T-helper 22 cell (primary cell): ENCODE data around the gene TMED6.
A peak's percentile ranks its signal among the peaks of the same experiment; 100 is the strongest.

Experiments
- DNase-seq: peaks from one replicate; pipeline ENCODE4 v3.0.0-alpha.2; 2020; ENCODE audit warnings: low read depth

TMED6 gene

DNA sequence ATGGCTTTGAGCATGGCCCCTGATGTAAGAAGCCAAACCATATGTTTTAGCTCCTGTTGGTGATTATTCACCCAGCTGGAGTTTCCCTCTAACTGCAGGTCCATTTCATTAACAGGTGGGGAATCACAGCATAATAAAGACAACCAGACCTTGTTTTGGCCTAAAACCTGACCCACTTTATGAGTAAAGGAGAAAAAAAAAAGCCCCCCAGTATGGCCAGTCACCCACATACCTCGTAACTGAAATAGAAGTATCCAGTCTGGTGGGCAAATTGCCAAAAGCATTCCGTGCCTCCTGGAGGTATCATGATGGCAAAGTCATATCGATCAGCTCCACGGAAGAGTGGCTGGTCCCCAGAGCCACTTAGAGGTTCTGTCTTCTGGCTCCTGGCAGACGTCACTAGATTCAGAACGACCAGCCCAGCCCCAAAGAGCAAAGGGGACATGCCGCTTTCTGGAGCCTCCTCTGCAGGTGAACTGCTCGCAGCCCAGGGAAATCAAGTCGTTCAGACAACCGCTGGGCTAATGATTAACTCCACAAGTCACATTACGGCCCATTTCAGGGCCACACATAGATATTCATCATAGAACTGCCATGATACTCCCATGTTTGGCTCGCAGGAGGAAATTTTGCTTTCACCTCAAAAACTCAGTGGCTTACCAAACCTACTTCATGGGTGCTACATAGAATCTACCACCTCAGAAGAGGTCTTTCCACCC lies at the start of gene TMED6:
TSS of gene TMED6 (minus strand) at position 478 of the 719 bp plus-strand sequence. CDS start at position 445, 33 bp downstream.
- DNase-seq: no peak

GRCh38 chr16:69399361-69399760 lies 47.8 kb upstream of the TMED6 start:
- DNase-seq: no peak

GRCh38 chr16:69397821-69398521 lies 46.4 kb upstream of the TMED6 start:
- no peak for DNase-seq

DNA sequence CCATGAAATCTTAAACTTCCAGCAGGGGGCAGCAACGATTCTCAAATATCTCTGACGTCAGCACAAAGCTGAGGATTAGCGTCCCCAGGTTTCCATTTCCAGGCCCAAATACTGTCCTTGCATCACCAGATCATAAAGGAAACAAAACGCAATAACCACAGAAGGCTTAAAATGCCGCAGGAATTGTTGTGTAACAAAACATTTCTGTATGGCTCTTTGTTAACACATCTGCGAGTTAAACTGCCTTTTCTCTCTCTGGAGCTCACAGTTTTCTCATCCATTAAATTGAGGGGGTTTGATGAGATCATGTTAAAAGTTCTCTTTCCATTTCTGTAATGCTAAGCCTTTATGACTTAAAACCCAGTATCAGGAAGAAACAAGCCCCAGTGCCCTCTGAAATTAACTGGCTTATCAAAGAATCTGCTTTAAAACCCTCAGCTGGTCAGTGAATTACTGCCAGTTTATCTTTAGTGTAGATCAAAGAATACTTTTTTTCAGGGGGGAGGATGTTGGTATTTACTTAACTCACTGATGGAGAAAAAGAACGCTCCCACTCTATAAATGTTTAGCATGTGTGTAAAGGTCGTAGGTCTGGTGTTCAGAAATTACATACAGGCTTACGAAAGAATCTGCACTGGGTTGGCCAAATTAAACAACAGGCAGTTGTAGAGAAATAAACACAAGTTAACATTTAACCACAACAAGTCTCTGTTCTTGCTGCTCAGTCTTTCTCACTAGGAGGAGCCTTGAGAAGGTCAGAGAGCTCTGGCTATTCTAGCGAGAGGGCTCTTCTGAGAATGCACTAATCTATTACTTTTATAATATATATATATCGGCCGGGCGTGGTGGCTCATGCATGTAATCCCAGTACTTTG lies 44.8 kb upstream of the TMED6 start:
- peak; percentile 32 for DNase-seq

- no peak for DNase-seq
These were observed 44.2 kb upstream of the TMED6 start for GRCh38 chr16:69395859-69396186.

DNA sequence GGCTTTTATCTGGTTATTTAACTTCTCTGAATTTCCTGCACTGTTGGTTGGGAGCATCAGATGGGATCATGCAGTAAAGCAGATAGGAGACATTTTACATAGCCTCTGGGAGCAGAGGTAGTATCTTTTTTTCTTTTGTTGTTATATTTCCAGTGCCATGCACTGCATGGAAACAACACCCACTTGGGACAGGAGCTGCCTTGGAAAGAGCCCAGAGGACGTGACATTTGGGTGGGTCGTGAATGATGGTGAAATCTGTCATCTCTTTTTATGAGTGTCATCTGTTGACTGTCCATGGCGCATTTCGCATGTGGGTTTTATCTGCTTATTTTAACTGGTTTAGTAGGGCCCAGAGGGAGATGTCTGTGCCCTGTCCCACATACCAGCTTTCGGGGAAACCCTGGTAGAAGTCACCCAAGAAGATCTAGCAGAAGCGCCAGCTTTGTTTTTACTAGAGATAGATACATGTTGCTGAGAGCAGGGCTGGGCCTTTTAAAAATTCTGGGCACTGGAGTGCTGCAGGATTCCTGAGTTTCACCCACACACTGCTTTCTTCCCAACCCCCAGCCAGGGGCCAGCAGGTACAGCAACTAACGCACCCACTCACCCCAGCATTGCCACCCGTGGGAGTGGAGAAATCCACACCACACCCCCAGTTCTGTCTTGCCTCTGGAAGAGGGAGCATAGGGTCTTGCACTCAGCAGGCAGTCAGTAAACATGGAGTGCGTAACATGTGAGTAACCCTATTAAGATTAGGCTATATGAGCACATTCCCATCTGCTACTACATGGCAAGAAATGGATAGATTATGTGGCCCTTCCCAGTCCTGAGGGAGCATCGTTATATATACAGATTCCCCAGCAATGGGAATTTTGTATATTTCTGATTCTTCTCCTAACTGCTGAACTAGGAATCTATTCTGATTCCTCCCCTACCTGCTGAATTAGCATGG lies 42.6 kb upstream of the TMED6 start:
- DNase-seq: no peak

DNA sequence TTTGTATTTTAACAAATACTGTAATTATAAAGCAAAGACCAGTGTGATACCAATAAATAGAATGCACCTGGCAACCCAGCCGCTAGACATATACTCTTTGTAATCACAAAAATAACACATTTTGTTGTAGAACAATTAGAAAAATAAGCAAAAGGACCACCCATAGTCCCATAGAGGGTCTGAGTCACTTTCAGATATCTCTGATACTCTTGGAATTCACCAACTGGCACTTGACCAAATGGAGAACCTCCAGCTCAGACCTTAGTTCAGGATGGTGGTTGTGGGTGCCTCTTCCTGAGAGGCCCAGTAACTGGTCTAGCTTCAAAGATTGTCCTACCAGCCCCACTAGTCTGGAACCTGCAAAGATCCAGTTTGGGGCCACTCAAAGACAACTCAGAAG lies 35.0 kb upstream of the TMED6 start:
- DNase-seq: no peak

GRCh38 chr16:69384974-69385373 lies 33.4 kb upstream of the TMED6 start:
- no peak for DNase-seq

DNA sequence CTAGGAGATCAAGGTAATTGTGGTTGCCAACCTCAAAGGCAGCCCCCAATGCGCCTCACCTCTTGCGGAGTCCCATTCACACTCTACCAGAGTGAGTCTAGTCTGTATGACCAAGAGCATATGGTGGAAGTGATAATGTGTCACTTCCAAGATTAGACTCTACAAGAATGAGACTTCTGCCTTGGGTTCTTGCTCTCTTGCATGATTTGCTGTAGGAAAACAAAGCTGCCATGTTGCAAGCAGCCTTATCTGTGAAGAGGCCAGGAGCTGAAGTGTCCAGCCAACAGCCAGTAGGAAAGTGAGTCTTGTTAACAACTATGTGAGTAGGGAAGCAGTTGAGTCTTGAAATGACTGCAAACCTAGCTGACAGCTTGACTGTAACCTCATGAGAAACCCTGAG lies 30.8 kb upstream of the TMED6 start:
- no peak for DNase-seq

- DNase-seq: no peak
These were observed 29.6 kb upstream of the TMED6 start for GRCh38 chr16:69381231-69381630.

GRCh38 chr16:69378760-69379159 lies 27.2 kb upstream of the TMED6 start:
- DNase-seq: no peak

DNA sequence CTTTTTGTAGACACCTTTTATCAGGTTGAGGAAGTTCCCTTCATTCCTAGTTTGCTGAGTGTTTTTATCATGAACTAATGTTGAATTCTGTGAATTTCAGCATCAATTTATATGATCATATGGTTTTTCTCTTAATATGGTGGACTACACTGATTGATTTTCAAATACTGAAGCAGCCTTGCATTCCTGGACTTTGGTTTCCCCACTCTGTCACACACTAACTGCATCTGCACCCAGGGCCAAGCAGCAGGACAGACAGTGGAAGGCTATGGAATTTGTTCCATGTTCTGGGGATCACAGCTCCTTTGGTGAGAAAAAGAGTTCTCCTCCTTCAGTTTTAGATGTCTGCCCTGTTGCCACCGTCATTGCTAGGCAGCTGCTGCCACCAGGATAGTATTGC lies 26.4 kb upstream of the TMED6 start:
- no peak for DNase-seq

- DNase-seq: no peak
These were observed 24.9 kb upstream of the TMED6 start for GRCh38 chr16:69376393-69377059.

DNA sequence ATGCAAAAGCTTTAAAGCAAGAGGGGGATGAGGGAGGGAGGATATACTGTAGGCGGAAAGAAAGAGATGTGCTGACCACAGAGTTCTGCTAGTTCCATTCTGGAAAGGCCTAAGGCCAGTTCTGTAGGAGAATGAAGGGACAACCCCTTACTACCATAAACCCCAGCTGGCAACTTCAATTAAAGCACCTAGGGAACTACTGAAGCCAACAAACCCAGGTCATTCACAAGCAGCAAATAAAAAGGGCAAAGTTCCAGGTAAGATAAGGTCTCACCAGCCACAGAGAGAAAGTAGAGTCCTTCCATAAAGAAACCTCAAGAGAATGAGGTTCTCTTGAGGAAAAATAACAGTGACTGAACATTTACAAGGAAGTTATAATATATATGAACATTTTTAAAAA lies 21.4 kb upstream of the TMED6 start:
- DNase-seq: no peak

- no peak for DNase-seq
These were observed 20.0 kb upstream of the TMED6 start for GRCh38 chr16:69371564-69371963.

- no peak for DNase-seq
These were observed 17.3 kb upstream of the TMED6 start for GRCh38 chr16:69368866-69369265.

GRCh38 chr16:69367980-69368379 lies 16.4 kb upstream of the TMED6 start:
- no peak for DNase-seq

- DNase-seq: no peak
These were observed 14.8 kb upstream of the TMED6 start for GRCh38 chr16:69366431-69366830.

- no peak for DNase-seq
These were observed 14.3 kb upstream of the TMED6 start for GRCh38 chr16:69365901-69366300.

DNA sequence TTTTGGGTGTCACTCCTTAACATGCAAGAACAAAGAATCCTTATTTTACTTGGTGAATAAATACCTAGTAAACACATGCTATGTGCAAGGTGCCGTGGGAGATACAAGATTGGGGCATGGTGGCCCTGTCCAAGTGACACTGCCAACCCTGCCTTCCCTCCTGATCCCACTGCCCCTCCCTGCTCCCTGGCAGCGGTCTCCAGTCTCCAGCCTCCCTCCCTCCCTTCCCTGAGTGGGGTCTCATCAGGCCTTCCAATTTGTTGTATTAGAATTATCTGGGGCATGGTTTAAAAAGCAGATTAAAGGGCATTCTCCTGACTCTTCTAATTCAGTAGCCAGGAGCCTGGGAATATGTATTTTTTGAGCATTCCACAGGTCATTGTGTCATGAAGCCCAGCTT lies 12.5 kb upstream of the TMED6 start:
- no peak for DNase-seq

- no peak for DNase-seq
These were observed 11.7 kb upstream of the TMED6 start for GRCh38 chr16:69363281-69363717.
